ENCODE data around the gene CD44. TPM values are rescaled to one million over a fixed set of nuclear protein-coding genes. Genes with fewer than 3 reads are reported as not detected.

The CD44 gene
- total RNA-seq, 1 experiment from 2014 or later: 61.4 TPM

GRCh38 chr11:35246745-35247144 is 107.8 kb downstream of the CD44 start:
- H3K9me3 Mint-ChIP-seq (ENCODE audit: unreplicated experiment): no peaks in the 10 kb centered on the region
- H3K9me3 ChIP-seq: peaks cover 5% of the 10 kb centered on the region; the same call in 1 of the 2 replicates
- H3K4me1 Mint-ChIP-seq (ENCODE audit: low read depth, unreplicated experiment): no peaks in the 10 kb centered on the region
- H3K27ac Mint-ChIP-seq (ENCODE audit: unreplicated experiment): no peak overlapping the region
- DNase-seq: no peak
- no peaks in the 10 kb centered on the region for H3K4me1 ChIP-seq
- no peaks in the 10 kb centered on the region for H3K27me3 ChIP-seq (replicated peaks; ENCODE audit: control insufficient read depth, insufficient read depth, low read length)
- H3K4me3 Mint-ChIP-seq (ENCODE audit: unreplicated experiment): no peak overlapping the region
- CTCF ChIA-PET: no interaction called here
- TF ChIP-seq CTCF (IDR thresholded peaks at IDR 0.05; ENCODE audit: insufficient read depth in 1 of 2, low read depth in 1 of 2, low read length in 1 of 2, severe bottlenecking in 1 of 2, unreplicated experiment in 1 of 2): no peak
- BruUV-seq (replicated peaks): no TSS peak
- no peaks in the 10 kb centered on the region for H3K27me3 Mint-ChIP-seq (ENCODE audit: insufficient read depth, unreplicated experiment)
- no peaks in the 10 kb centered on the region for H3K36me3 ChIP-seq (ENCODE audit: control insufficient read depth, insufficient read depth, low read length)
- H3K36me3 Mint-ChIP-seq (ENCODE audit: insufficient read depth, unreplicated experiment): no peaks in the 10 kb centered on the region
- POLR2A ChIA-PET: no interaction called here
- H3K4me3 ChIP-seq (ENCODE audit: low read depth, low read length): no peak overlapping the region
- intact Hi-C loops (cut with micrococcal nuclease; ENCODE audit: unreplicated experiment): no loop called here

GRCh38 chr11:35247428-35247827 is 108.5 kb downstream of the CD44 start:
- no peaks in the 10 kb centered on the region for H3K36me3 ChIP-seq (ENCODE audit: control insufficient read depth, insufficient read depth, low read length)
- H3K4me3 ChIP-seq (ENCODE audit: low read depth, low read length): no peak overlapping the region
- Mint-ChIP-seq H3K4me1 (ENCODE audit: low read depth, unreplicated experiment) (no peaks in the 10 kb centered on the region), H3K36me3 (ENCODE audit: insufficient read depth, unreplicated experiment) (no peaks in the 10 kb centered on the region), H3K27me3 (ENCODE audit: insufficient read depth, unreplicated experiment) (no peaks in the 10 kb centered on the region), H3K4me3 (ENCODE audit: unreplicated experiment) (no peak overlapping the region), H3K27ac (ENCODE audit: unreplicated experiment) (no peak overlapping the region), H3K9me3 (ENCODE audit: unreplicated experiment) (no peaks in the 10 kb centered on the region)
- CTCF ChIA-PET: no interaction called here
- DNase-seq: no peak
- no peaks in the 10 kb centered on the region for H3K27me3 ChIP-seq (replicated peaks; ENCODE audit: control insufficient read depth, insufficient read depth, low read length)
- POLR2A ChIA-PET: no interaction called here
- H3K4me1 ChIP-seq: no peaks in the 10 kb centered on the region
- intact Hi-C loops (cut with micrococcal nuclease; ENCODE audit: unreplicated experiment): no loop called here
- no peak for TF ChIP-seq CTCF (IDR thresholded peaks at IDR 0.05; ENCODE audit: insufficient read depth in 1 of 2, low read depth in 1 of 2, low read length in 1 of 2, severe bottlenecking in 1 of 2, unreplicated experiment in 1 of 2)
- BruUV-seq (replicated peaks): no TSS peak
- H3K9me3 ChIP-seq: peaks cover 5% of the 10 kb centered on the region; the same call in 1 of the 2 replicates

- H3K36me3 Mint-ChIP-seq (ENCODE audit: insufficient read depth, unreplicated experiment): no peaks in the 10 kb centered on the region
- POLR2A ChIA-PET: no interaction called here
- no peak for DNase-seq
- no TSS peak for BruUV-seq (replicated peaks)
- CTCF ChIA-PET: no interaction called here
- H3K4me1 Mint-ChIP-seq (ENCODE audit: low read depth, unreplicated experiment): no peaks in the 10 kb centered on the region
- peaks cover 5% of the 10 kb centered on the region; the same call in 1 of the 2 replicates for H3K9me3 ChIP-seq
- intact Hi-C loops (cut with micrococcal nuclease; ENCODE audit: unreplicated experiment): no loop called here
- no peak overlapping the region for H3K27ac Mint-ChIP-seq (ENCODE audit: unreplicated experiment)
- no peaks in the 10 kb centered on the region for H3K27me3 ChIP-seq (replicated peaks; ENCODE audit: control insufficient read depth, insufficient read depth, low read length)
- no peaks in the 10 kb centered on the region for H3K36me3 ChIP-seq (ENCODE audit: control insufficient read depth, insufficient read depth, low read length)
- no peaks in the 10 kb centered on the region for H3K9me3 Mint-ChIP-seq (ENCODE audit: unreplicated experiment)
- H3K4me3 Mint-ChIP-seq (ENCODE audit: unreplicated experiment): no peak overlapping the region
- H3K4me3 ChIP-seq (ENCODE audit: low read depth, low read length): no peak overlapping the region
- no peaks in the 10 kb centered on the region for H3K27me3 Mint-ChIP-seq (ENCODE audit: insufficient read depth, unreplicated experiment)
- H3K4me1 ChIP-seq: no peaks in the 10 kb centered on the region
- no peak for TF ChIP-seq CTCF (IDR thresholded peaks at IDR 0.05; ENCODE audit: insufficient read depth in 1 of 2, low read depth in 1 of 2, low read length in 1 of 2, severe bottlenecking in 1 of 2, unreplicated experiment in 1 of 2)
Observed at GRCh38 chr11:35247863-35248262, 108.9 kb downstream of the CD44 start.

Measured in Caco-2 (cell line).